Right ventricle myocardium inferior (tissue), 1 donor: ENCODE results near the gene RPL31. TPM values are rescaled to one million over a fixed set of nuclear protein-coding genes. Genes with fewer than 3 reads are reported as not detected.

Source experiments
- ATAC-seq: fragments of 200-7000 bp; cut with Tn5 transposase; one replicate; pipeline ENCODE4 v1.9.1; 2020; ENCODE audit warnings: mild to moderate bottlenecking, moderate library complexity
- DNase-seq: peaks from one replicate; pipeline ENCODE4 v3.0.0; 2021; ENCODE audit errors: missing footprints
- intact Hi-C: fragments of 100-400 bp; cut with DNase I; formaldehyde crosslinking; loops from one replicate; pipeline ENCODE4 v1.11.0; 2022
- total RNA-seq: library from RNA; stranded (reverse); fragmentation: NEBNext Ultra II Directional; extraction: Animal tissue kit (Norgen Biotek cat#: 25700); gene quantifications from one replicate; pipeline ENCODE4 v1.2.1, GENCODE V29; 2021
- donor health status: DM: no; HTN: yes; CAD: no; lungs with severe emphysema.

RPL31 gene
- total RNA-seq, 1 donor from 2014 or later, result 848 TPM

- ATAC-seq, result no peak
- intact Hi-C loops, result loop anchor here (1.0 to 2.0 kb wide), 2 partner anchors 140 to 193 kb away; no protein-coding TSS in a partner anchor
- DNase-seq, result no peak
These were observed 10.1 kb downstream of the RPL31 start for GRCh38 chr2:101012054-101012705.

DNA sequence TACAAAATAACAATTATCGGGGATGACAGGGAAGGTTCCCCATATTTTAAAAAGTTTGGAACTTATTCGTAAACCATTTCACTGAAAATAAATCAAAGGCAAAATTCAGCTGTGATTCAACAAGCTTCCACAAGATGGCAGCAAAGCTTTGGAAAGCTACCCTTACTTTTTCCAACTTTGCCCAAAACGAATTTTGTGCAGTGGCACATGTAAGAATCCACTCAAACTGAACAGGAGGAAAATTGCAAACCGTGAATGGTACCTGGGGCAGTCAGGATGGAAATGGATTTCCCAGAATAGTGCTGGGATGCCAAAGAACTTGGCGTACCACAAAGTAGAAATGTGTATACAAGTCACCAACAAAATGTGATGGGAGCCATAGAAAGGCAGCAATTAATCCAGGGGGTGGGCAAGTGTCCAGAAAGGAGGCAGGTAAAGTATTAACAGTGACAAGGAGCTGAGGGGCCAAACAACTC is 10.7 kb downstream of the RPL31 start:
- no peak for DNase-seq
- ATAC-seq, result no peak
- intact Hi-C loops, result loop anchor here (1.0 to 2.0 kb wide), 2 partner anchors 140 to 192 kb away; no protein-coding TSS in a partner anchor

GRCh38 chr2:101014264-101014857 is 12.3 kb downstream of the RPL31 start:
- DNase-seq, result no peak
- intact Hi-C loops, result no loop called here
- ATAC-seq, result no peak

- ATAC-seq (no peak), DNase-seq (no peak)
- intact Hi-C loops, result no loop called here
These were observed 15.3 kb downstream of the RPL31 start for GRCh38 chr2:101017371-101017770.

- intact Hi-C loops, result no loop called here
- no peak for ATAC-seq
These were observed 16.8 kb downstream of the RPL31 start for GRCh38 chr2:101018934-101019333.

GRCh38 chr2:101022221-101022620 is 20.1 kb downstream of the RPL31 start:
- no peak for ATAC-seq
- DNase-seq, result no peak
- intact Hi-C loops, result no loop called here

More at GRCh38 chr2:101018934-101019333, 16.8 kb downstream of the RPL31 start:
- no peak for DNase-seq

DNA sequence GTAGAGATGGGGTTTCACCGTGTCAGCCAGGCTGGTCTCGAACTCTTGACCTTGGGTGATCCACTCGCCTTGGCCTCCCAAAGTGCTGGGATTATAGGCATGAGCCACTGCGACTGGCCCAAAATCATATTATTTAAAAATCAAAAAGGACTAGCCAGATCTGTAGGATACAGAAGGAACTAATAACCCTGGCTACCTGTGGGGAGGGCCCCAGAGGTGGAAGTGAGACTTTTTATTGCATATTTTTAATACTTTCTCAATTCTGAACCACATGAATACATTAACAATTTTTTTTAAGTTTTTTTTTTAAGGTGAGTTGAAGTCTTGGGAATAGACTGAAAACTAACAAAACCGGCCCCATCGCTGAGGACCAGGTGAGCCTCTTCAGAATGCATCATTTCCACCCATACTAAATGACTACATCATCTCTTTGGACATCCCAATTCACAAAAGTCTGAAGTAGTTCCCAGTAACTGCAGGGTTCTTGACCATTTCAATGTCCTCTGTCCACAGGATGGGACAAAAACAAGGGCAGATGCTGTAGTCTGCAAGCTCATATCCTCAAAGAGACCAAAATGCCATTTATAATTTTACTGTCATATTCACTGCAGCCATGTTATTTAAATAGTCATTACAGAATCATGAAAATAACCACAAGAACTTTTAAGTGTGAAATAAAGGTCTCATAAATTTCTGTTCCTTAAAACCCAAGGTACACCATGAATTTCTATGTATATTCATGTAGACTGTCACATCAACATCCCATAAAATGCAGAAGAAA is 21.4 kb downstream of the RPL31 start:
- intact Hi-C loops, result no loop called here
- no peak for DNase-seq

DNA sequence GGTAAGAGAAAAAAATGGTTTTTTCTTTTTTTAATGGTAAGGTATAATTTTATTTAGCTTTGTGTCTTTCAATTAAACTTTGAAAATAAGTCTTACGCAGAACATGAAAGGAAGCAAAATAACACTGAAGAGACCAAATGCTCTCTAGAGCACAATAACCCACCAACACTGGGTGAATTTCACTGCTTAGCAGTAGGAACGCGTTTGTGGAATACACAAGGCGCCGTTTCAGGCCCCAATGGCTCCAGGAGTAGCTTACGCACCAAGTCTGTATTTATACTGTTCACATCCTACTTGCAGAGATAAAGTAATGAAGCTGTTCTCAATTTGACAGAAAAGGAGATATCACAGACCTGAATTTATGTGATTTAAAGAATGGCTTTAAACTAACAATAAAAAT is 23.5 kb downstream of the RPL31 start:
- DNase-seq (no peak), ATAC-seq (no peak)
- intact Hi-C loops, result no loop called here

More for the DNA sequence above, 21.4 kb downstream of the RPL31 start:
- no peak for ATAC-seq

GRCh38 chr2:101026253-101026701 is 24.2 kb downstream of the RPL31 start:
- no peak for ATAC-seq
- DNase-seq, result no peak
- intact Hi-C loops, result no loop called here

GRCh38 chr2:101026923-101027469 is 24.9 kb downstream of the RPL31 start:
- intact Hi-C loops, result no loop called here
- ATAC-seq (no peak), DNase-seq (no peak)

GRCh38 chr2:101027852-101028251 is 25.8 kb downstream of the RPL31 start:
- intact Hi-C loops, result no loop called here
- ATAC-seq (no peak), DNase-seq (no peak)

- peak; percentile 86 for ATAC-seq
- intact Hi-C loops, result no loop called here
- DNase-seq, result no peak
These were observed 28.9 kb downstream of the RPL31 start for GRCh38 chr2:101030866-101031554.

DNA sequence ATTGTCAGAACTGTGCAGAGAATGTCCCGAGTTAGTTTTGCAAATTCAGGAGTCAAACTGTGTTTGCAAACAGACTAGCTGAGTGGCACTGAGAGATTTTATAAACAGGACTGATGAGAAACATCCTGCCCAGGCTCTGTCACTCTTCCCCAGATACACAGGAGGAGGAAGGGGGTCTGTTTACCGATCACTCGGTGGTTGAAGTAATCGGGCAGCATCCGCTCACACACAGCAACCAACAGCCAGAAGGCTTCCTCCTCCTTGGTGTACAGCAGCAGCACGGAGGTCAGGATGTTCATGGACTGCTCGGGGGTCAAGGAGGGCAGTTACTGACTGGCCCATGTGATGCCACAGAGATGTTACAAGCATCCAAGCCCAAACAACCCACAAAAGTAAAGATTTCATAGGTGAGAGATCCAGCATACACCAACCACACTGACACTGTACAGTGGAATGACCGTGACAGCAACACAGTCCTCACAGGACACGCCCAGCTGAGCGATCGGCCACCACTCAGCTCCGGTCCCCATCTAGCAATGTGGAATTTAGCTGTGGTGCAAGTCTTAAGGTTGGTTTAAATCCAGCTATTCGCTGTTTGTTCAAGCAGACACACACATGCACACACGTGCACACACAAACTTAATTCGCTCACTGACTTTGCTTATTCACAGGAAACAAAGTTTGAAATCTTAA is 30.1 kb downstream of the RPL31 start:
- intact Hi-C loops, result no loop called here
- ATAC-seq (no peak), DNase-seq (no peak)

DNA sequence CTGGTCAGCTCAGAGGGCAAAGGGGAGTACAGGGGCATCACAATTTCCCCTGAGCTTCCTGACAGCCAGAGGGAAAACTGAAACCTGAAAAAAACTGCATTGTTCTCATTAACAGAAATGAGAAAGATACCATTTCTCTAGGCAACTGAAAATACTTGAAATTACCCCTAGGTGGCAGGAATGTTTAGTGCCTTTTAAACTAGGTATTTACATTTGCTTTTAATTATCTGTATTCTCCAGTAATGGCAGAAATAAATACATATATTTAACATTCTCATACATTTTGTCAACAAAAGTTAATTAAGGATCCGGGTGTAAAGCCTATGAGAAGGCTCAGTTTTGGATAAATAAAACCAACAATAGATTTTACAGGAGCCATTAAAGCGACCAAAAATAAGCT is 34.5 kb downstream of the RPL31 start:
- intact Hi-C loops, result no loop called here
- DNase-seq (no peak), ATAC-seq (no peak)

DNA sequence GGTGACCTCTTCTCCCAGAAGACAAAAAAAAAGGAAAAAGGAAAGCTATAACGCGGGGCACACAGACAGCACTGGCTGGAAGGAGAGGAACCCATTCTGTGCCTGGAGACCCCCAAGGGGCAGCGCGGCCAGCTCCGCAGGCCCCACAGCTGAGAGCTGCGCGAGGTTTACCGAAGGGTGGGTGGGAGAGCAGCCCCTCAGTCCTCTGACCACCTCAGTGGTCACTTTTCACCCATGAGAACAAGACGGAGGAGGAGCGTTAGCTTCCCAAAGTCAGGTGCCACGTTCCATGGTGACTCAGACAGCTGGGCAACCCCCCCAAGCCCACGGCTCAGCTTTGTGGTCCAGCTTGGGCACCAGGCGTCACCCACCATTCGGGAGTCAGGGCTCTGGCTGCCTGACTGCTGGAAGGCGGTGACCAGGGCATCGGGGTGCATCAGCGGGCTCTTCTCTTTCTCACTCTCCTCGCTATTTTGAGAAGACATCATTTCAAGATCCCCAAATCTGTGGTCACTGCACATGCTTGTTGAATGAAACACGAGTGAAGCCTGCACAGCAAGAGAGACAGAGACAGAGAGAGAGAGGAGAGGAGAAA is 35.2 kb downstream of the RPL31 start:
- intact Hi-C loops, result no loop called here
- DNase-seq, result no peak
- ATAC-seq, result no peak

DNA sequence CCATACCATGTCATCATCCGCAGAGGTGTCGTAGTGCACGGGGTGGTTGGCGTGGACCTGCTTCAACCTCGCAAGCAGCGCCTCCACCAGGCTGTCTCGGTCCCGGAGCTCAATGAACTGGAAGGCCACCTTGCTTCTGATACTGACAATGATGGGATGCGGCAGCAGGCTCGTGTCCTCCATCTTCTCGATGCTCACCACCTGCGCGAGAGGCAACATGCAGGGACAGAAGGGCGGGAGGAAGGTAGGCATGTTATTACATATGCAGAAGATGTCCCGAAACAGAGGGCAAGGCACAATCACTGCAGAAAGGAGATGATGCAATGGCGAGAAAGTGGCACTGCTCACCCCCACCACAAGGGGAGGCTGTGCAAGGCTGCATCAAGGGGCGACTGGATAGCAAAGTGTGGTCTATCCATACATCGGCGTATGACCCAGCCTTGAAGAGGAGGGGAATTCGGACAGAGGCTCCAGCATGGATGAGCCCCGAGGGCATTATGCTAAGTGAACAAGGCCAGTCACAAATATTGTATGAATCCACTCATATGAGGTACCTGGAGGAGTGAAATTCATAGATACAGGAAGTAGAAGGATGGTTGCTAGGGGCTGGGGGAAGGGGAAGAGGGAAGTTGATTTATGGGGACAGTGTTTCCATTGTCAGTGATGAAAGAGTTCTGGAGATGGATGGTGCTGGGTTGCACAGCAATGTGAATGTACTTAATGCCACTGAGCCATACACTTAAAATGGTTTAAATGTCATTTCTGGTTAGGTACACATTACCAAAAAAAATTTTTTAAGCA is 36.6 kb downstream of the RPL31 start:
- intact Hi-C loops, result loop anchor here (2.0 kb wide), 1 partner anchor 114 kb away; no protein-coding TSS in a partner anchor
- ATAC-seq (no peak), DNase-seq (no peak)

DNA sequence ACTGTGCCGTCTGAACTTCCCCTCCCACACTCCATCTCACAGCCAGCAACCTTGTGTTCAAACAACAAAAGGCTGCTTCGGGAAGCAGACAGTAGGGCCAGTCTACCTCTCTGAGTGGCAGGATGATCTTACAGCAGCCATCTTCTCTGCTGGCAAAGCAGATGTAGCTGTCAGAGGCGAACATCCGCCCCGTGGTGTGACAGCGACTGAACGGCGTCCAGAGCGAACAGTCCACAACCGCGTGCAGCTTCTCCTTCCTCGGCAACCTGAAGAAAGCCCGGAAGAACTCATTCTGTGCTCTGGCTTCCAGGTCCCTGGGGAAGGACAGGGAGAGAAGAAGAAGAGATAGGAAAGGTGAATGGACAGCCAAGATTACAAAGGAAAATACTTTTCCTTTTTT is 38.0 kb downstream of the RPL31 start:
- DNase-seq, result no peak
- intact Hi-C loops, result no loop called here
- no peak for ATAC-seq
